GM21381 (cell line): ENCODE measurements around the gene ANP32B.
A peak's percentile ranks its signal among the peaks of the same experiment; 100 is the strongest.

ENCODE experiments used
- ATAC-seq: cut with Tn5 transposase; IDR thresholded peaks from one replicate; pipeline ENCODE4 v1.9.1; 2021; ENCODE audit warnings: mild to moderate bottlenecking, moderate library complexity; ENCODE audit not compliant: unreplicated experiment

The ANP32B gene

DNA sequence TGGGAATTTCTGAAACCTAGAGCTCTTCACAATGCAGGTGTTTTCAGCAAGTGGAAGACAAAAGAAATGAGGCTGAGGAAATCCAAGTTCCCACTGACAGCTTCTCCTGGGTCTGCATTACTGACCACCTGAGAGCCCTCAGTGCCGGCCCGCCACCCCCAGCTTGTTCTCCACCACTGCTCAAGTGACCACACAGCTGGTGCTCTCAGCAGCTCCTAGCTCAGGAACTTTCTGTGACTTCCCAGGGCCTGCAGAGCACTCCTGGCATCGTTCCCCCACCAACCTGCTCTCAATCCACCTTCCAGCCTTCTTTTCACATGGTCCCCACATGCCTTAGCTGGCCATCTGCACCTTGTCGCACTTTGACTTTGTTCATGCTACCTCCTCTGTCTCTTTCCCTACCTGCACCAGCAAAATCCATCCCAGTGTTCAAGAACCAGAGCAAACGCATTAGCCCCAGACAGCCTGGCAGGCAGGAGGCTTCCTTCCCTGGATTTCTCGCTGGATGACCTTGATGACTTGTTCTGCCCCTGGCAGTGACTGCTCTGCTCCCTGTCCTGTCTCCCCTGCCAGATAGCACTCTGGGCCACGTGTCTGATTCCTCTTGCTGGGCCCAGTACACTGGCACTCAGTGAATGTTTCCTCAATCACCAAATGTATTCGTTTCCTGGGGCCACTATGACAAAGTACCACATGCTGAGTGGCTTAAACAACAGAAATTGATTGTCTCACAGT is 38.3 kb downstream of the ANP32B start:
- no peak for ATAC-seq

DNA sequence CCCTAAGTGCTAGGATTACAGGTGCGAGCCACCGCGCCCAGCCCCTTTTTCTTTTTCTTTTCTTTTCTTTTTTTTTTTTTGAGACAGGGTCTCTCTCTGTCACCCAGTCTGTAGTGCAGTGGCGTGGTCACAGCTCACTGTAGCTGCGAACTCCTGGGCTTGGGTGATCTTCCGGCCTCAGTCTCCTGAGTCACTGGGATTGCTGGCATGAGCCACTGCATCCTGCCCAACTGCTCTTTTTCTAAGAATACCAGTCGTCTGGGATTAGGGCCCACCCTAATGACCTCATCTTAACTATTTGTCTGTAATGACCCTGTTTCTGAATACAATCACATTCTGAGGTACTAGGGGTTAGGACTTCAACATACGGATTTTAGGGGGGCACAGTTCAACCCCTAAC is 39.3 kb downstream of the ANP32B start:
- ATAC-seq: no peak

DNA sequence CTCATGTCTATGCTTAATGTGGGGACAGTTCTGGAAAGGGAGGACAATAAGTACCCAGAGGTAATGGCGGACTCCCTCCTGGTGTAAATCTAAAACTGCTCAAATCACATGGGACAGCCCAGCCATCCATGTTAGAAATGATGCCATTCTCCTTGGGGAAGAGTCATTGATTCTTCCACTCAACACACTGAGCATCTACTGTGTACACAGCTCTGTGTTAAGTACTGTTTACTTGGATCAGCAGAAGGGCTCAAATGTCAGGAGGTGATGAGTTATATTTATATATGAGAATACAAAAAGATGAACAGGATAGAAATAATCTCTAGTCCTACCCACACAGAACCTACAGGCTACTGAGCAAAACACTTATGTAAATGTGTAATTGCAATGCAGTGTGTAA is 41.6 kb downstream of the ANP32B start:
- ATAC-seq: no peak

DNA sequence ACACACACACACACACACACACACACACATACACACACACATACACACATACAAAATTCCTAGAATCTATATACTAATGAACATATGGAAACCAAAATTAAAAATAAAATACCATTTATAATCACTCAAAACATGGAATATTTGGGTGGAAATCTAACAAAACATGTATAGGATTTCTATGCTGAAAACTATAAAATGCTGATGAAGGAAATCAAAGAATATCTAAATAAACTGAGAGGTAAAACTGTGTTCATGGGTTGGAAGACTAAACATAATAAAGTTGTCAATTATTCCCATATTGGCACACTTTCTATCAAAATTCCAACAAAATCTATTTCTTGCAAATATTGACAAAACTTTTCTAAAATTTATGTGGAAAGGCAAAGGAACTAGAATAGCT is 48.0 kb downstream of the ANP32B start:
- no peak for ATAC-seq

DNA sequence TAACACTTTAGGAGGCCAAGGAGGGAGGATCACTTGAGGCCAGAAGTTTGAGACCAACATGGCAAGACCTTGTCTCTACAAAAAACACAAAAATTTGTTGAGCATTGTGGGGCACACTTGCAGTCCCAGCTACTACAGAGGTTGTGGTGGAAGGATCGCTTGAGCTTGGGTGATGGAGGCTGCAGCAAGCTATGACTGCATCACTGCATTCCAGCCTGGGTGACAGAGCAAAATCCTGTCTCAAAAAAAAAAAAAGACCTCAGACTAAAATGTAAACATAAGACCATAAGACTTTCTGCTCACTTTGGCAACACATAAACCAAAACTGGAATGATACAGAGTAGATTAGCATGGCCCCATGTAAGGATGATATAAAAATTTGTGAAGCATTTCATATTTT is 48.8 kb downstream of the ANP32B start:
- ATAC-seq: no peak

DNA sequence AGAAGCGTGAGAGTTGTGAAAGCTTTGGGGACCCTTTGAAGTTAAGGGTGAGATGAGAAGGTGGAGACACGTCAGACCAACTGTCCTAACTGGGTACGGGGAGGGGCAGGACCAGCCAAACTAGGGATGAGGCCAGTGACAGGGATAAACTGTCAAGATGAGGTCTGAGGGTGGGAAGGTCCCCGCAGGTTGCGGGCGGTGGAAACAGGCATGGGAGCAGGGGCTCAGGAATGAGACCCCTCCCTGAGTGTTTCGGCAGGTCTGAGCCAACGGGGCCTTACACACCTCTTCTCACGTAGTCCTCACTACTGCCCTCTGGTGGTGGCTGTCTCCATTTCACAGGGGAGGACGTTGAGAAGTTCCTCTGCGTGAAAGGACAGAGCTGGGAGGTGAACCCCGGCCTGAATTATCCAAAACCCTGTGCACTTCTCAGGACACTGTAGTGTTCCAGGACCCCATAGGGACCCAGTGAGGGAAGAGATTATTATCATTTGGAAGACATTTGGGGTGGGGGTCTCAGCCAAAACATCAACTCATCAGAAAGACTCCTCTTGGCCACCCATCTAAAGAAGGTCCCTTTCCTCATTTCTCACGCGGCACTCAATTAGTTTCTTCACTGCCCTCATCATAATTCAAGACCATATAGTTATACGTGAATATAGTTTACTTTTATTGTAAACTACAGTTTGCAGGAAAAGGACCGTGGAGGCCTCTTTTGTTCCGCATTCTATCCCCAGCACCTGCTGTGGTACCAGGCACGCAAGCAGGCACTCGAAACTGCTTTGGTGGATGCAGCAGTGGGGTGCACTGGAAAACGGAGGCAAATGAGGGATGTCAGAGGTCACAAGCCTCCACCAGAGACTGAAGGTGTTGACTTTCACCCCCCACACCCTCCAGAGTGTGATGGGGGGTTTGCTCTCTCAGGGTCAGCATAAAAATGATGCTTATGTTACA is 51.7 kb downstream of the ANP32B start:
- peak; percentile 41 for ATAC-seq

DNA sequence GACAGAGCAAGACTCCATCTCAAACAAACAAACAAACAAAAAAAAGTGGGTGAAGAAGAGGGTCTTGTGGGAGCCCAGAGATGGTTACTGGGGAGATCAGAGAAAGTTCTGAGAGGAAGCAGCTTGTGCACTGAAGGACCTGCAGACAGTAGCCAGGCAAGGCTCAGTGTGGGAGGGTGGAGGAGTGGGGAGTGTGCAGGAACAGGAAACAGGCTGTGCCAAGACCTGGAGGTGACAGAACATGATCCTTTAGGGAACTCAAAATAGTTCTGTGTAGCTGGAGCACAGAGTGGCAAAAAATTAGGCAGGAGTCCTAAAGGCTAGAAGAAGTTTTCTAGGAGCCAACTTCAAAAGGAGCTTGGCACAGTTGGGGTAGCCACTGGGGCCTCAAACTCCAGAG is 54.2 kb downstream of the ANP32B start:
- no peak for ATAC-seq

DNA sequence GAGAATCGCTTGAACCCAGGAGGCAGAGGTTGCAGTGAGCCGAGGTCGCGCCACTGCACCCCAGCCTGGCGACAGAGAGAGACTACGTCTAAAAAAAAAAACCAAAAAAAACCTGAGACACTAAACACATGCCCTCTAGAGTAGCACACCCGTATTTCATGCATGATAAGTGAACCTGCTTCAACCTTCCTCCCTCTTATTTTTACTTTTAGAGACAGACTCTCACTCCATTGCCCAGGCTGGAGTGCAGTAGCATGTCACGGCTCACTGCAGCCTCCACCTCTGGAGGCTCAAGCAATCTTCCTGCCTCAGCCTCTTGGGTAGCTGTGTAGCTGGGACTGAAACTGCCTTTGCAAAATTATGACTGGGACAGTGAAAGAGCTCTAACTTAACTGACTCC is 55.8 kb downstream of the ANP32B start:
- ATAC-seq: no peak

DNA sequence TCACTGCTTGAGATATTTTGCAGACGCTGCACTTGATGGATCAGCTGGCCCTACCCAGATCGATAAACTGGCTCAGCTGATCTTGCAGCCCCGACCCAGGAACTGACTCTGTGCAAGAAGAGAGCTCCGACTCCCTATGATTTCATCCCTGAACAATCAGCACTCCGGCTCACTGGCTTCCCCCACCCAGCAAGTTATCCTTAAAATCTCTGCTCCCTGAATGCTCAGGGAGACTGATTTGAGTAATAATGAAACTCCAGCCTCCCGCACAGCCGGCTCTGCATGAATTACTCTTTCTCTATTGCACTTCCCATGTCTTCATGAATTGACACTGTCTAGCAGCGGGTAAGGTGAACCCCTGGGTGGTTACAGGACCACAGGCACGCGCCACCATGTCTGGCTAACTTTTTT is 56.5 kb downstream of the ANP32B start:
- no peak for ATAC-seq

DNA sequence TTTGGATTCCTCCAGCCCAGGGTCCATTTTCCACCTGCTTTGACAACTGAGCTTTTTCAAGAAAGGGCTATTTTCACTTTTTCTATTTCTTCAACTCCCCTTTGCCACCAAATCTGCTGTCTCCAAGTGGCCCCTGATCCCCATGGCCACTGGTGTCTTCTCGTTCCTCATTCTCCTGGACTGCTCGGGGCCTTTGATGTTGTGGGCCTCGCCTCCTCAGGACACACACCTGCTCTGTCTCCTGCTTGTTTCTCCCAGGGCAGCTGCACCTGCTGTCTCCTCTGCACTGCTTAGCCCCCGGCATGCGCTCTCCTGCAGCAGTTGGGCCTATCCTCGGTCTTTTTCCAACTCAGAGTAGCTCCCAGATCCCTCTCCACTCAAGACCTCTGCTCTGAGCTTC is 57.1 kb downstream of the ANP32B start:
- no peak for ATAC-seq

DNA sequence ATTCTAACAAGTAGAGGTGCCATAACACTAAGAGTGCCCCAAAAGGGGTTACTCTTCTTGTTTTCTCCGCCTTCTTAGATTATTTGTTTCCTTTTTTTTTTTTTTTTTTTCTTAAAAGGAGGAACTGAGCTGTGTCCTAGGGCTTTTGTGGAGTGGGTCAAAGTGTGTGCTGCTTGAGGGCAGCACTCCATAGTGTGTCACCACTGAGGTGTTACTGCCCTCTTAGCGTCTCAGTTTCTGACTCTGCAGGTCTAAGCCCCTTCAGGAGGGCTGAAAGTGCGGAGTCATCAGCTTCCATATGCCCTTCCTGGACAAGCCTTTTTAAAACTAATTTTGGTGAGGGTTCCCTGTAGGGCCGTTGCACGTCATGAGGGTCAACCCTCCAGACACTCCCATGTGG is 60.8 kb downstream of the ANP32B start:
- no peak for ATAC-seq

DNA sequence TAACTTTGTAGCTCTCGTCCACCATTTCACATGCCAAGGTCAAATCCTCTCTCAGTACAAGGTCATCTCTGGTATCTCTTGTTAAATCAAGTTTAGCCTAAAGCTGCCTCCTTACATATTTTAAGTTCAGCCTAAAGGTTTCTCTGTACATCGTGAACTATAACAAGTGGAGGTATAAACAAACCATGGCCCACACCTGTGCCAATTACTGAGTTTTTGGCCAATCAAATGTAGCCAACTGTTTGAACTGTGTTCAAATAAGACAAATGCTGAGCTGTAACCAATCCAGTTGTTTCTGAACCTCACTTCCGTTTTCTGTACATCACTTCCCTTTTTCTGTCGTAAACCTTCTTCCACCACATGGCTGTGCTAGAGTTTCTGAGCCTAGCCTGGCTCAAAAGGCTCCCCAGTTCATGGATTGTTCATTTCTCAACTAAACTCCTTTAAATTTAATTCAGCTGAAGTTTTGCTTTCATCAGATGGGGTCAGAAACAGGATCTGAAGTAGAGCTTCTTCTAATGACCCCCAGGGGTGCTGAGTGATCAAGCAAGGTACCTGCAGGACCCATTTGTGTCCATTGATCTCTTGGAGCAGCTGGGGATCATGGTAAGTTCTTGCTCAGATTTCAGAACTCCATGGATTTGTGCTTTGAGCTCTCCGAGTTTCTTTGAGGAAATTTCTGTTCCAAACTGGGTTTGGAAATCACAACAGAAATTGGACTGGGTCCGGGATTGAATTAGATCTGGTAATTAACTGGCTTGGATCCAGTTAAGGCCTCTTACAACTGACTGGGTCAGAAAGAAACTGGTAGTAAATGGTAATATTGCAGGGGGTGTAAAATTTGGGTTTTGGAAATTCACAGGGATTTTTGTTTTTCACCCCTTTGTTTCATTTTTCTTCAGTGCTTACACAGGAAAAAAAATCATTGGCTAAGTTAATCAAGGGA is 62.4 kb downstream of the ANP32B start:
- peak; percentile 82 for ATAC-seq

DNA sequence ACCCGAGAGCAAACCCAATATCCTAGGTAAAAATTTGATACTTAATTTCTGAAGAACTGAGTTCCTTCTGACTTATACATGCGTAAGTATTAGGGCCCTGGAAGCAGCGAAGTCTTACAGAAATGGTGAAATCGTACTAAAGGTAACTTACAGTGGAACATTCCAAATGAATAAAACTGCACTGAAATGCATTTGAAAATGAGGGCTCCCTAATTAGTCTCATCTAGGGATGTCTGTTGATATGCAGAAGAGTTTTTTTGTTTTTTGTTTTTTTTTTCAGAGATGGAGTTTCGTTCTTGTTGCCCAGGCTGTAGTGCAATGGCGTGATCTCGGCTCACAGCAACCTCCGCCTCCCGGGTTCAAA is 63.0 kb downstream of the ANP32B start:
- ATAC-seq: no peak

DNA sequence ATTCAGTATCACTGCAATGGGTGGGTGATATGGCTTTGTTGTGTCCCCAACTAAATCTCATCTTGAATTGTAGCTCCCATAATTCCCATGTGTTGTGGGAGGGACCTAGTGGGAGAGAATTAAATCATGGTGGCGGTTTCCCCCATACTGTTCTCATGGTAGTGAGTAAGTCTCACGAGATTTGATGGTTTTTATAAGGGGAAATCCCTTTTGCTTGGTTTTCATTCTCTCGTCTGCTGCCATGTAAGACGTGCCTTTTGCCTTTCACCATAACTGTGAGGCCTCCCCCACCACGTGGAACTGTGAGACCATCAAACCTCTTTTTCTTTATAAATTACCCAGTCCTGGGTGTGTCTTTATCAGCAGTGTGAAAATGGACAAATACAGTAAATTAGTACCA is 63.9 kb downstream of the ANP32B start:
- no peak for ATAC-seq

DNA sequence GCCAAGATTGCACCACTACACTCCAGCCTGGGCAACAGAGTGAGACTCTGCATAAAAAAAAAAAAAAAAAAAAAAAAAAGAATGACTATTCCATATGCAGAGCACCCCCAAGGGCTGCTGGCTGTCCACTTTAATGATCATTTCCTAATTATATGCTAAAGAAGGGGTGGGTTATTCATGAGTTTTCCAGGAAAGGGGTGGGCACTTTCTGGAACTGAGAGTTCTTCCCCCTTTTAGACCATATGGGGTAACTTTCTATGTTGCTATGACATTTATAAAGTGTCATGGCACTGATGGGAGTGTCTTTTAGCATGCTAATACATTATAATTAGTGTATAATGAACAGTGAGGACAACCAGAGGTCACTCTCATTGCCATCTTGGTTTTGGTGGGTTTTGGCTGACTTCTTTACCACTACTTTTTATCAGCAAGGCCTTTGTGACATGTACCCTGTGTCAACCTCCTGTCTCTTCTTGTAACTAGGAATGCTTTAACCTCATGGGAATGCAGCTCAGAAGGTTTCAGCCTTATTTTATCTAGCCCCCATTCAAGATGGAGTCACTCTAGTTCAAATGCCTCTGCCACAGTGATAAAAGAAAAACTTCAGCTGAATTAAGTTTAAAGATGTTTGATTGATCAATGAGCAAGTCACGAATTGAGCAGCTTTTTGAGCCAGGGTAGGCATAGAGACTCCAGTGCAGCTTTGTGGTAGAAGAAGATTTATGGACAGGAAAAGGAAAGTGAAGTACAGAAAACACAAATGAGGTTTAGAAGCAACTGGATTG is 66.3 kb downstream of the ANP32B start:
- ATAC-seq: no peak

DNA sequence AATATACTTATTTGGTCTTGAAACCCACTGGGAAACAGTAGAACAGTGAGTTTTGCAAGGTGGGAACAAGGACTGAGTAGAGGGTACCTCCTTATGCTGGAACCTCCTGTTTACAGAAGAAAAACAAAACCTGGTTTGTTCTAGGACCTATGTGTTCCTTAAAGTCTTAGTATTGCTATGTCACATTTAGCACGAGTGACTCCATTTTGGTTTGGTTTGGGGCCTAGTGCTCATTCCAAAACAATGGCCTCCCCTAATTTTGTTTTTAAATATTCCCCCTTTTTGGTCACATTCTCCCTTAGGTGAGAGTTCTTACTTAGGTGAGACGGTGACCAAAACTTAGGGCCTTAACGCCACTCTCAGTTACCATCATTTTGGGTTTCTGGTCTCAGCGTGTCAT is 67.2 kb downstream of the ANP32B start:
- ATAC-seq: no peak

DNA sequence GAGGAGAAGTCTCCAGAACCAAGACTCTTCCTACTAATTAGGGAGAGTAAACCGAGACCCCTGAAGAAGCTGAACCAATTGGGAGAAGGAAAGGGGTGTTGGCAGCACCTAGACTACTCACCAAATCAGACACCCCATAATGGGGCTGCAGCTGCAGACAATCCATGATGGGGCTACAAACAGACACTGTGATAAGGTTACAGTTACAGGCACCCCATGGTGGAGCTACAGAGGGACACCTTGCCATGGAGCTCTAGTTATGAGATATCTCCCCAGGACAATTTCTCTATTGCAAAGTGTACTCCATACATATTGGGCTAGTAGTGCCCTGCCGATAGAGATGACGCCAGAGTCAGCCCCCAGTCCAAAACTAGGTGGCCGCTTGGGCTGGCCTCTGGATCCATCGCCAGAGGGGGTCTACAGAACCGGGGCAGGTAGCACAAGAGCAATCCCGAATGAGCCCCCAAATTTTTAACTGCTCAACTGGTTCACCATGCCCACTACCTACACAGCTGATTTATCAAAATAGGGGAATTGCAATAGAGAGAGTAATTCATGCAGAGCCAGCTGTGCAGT is 71.3 kb downstream of the ANP32B start:
- no peak for ATAC-seq

DNA sequence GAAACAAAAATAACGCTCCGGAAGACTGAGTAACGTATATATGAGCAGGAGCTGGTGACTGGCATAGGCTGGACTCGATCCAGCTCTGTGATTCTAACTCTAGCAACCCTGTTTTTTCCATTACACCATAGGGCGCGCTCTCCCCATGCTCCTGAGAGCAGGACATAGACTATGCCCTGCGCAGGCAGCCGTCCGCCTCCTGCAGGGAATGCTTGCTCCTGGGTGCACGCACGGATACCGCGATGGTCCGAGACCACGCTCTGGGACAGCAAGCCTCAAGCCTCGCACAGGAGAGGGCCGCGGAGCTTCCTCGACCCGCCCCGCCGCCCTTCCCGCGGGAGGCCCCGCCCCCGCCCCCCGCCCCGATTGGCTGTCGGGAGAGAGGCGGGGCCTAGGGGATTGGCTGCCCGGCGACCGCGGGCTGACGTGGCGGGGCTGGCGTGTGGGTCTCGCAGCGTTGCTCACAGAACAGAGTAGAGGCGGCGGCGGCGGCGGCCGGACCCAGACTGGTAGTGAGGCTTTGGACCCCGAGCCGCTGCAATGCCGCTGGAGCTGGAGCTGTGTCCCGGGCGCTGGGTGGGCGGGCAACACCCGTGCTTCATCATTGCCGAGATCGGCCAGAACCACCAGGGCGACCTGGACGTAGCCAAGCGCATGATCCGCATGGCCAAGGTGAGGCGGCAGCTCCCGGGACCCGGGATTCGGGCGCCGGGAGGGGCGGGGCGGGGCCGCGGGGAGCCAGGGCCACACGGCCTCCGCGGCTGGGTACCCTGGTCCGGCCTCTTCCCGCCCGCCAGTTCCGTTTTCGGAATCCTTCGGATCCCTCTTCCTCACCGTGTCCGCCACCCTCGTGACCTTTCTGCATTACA is 73.4 kb downstream of the ANP32B start, which contains the start of gene NANS:
TSS of gene NANS (plus strand) at position 464 of the 869 bp plus-strand sequence. CDS start at position 541, 77 bp downstream.
- peak; percentile 94 for ATAC-seq
